CD4-positive, alpha-beta T cell treated with Interleukin-21 for 1 hour (primary cell): ENCODE results near the gene TMEM52.
"Not testable (repeated sequence)": the region's sequence is repeated elsewhere in the genome, so short reads cannot be mapped to it uniquely, and the experiment has no call there.

ENCODE experiments used
- DNase-seq: peaks from one replicate; pipeline ENCODE4 v3.0.0-alpha.2; 2020

Gene TMEM52

DNA sequence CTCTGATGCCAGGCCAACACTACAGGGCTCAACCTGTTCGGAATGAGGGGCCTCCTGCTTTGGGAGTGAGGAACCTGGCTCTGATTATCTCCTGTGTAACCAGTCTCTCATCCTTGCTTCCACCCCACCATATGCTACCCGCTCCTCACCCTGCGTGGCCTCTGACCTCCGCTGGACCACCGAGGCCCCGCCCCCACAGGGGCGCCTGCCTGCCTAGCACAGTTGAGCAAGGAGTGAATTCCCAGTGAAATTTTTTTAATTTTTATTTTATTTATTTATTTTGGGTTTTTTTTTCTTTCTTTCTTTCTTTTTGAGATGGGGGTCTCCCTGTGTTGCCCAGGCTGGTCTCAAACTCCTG, 26.3 kb downstream of the TMEM52 start:
- DNase-seq, result no peak

DNA sequence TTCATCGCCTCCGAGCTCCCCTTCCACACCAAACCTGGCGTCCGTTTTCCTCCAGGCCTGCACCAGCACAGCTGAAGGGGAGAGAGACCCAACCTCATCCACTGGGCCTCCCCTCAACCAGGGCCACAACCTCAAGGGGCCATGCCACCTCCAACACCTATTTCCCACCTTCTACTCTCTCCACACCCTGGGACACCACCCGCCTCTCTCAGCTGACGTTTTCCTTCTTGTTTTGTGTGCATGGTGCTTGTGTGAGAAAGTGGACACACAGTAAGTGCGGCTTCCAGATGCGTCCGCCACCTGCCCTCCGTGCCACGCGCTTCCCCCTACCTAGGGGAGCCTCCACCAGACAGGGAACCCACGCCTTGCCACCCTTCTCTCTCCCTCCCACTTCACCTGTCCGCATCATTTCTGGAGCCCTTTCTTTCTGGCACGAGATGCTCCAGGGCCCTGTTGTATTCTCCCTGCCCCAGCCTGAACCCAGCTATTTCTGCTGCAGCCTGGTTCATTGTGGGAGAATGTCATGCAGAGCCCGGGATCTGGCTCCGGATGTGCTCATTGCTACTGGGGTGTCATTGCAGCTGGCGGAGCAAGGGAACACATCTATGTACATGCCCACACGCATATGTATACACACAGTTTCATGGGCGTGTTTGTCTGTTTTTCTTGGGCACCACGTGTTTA, 26.9 kb downstream of the TMEM52 start:
- DNase-seq, result no peak

DNA sequence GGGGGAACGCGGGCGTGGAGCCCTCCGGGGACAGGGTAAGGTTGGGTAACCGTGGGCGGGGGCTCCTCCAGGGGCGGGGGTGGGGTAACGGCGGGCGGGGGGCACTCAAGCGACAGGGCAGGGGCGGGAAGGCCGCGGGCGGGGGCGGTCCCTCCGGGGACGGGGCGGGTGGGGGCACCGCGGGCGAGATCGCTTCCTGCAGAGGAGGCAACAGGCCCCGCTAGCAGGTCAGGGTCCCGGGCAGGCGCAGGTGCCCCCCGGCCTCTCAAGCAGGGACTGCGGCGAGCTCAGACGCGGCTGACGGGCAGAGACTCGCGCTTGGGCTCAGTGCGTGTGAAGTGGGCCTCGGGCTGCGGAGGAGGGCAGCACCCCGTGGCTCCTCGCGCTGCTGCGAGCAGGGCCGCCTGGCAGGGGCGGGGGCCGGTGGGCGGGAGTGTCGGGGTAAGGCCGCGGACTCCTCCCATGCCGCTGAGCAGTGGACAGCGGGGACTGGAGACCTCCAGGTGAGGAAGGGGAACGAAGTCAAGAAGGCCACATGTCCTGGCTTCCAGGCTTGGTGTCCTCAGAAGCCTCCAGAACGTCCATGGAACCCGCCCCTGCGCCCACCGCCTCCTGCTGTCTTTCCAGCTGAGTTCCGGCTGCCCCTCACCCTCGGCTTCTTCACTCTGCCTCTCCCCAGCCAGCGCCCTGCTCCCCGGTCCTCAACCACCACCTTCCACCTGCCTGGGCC, 27.6 kb downstream of the TMEM52 start:
- peak; percentile 73 for DNase-seq

DNA sequence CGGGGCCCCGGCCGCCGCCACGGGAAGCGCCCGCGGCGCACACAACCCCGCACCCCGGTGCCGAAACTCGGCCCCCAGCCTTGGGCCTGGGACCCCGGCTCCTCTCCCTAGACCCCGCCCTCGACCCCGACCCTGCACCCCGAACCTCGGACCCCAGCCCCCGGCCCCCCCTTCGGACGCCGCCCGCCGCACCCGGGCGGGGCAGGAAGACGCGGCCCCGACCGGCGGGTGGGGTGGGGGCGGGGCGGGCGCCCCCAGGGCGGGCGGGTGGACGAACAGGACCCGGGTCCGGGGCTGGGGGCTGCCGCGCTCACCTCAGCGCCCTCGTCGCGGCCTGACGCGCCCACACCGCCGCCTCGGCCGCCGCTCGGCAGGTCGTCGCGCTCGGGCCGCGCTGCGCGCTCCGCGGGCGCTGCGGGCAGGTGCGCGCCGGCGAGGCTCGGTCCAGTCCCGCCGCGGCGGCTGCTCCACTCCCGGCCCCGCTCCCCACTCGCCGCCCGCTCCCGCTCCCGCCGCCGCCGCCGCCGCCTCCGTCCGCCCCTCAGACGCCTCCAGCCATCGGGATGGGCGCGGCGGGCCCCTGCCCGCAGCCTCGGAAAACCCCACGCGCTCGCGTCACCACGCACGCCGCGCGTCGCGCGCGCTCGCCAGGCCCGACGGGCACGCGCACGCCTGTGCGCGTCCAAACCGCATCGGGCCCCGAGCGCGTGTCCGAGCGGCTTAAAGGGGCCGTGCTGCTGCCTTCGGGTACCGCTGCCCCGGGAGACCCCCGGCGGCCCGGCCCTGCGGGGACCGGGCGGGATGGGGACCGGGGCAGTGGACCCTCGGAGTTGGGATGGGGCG, 28.4 kb downstream of the TMEM52 start, which contains the start of gene GNB1:
TSS of gene GNB1 (minus strand) at position 582 of the 843 bp plus-strand sequence. CDS start 65,634 bp downstream, outside the sequence.
- DNase-seq, result peak; percentile 91

DNA sequence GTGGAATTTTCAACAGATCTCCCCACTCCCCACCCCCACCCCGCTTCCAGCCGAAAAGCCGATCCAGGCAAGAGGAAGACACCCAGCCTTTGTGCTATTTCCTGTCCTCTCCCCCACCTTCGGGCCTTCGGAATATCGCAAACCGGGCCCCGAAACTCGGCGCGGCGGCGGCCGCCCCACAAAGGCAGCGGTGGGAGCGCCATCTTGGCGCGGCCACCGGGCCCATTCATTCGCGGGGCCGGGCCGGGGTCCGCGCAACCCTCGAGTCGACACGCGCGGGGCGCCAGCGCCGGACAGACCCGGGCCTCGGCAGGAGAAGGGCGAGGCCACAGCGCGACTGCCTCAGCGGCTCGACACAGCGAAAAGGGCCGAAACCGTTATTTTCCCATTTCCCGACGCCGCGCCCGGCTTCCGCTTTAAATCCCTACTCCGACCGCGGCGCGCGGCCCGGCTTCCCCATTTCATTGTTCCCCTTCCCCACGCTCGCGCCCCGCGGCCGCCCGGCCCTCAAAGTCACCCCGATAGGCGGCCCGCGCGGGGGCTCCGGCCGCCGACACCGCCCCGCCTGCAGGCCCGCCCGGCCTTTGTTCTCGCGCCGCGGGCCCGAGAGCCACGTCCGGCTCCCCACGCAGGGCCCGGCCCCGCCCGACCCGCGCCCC, 29.1 kb downstream of the TMEM52 start:
- peak; percentile 54 for DNase-seq

DNA sequence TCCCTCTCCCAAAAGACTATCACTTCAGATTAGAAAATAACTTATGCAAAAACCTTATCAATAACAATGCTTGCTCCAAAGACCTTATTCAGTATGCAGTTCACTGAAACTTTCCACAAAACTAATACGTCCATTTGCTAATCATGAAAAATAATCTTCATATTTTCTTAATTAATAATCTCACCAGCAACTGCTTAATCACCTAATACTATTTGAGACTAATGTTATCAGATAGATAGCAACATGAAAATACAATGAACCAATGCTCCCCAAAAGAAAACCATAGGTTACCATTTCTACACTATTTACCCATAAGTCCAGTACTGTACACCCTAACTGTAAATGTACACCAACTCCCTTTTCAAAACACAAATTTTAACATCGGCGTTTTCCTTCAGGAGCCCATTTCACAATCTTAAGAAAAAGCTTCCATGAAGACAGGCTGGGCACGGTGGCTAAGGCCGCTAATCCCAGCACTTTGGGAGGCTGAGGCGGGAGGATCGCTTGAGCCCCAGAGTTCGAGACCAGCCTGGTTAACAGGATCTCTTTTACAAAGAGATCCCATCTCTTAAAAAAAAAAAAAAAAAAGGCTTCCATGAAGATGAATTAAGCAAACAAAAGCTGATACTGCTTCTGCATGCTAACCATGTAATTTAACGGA, 29.9 kb downstream of the TMEM52 start:
- DNase-seq, result no peak

DNA sequence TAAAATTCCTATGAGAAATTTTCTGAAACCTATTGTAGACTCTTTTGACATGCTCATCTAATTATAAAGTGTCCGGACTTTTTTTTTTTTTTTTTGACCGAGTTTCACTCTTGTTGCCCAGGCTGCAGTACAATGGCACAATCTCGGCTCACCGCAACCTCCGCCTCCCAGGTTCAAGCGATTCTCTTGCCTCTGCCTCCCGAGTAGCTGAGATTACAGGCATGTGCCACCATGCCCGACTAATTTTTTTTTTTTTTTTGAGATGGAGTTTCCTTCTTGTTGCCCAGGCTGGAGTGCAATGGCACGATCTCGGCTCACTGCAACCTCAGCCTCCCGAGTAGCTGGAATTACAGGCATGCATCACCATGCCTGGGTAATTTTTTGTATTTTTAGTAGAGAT, 35.2 kb downstream of the TMEM52 start:
- DNase-seq, result not testable (repeated sequence)

DNA sequence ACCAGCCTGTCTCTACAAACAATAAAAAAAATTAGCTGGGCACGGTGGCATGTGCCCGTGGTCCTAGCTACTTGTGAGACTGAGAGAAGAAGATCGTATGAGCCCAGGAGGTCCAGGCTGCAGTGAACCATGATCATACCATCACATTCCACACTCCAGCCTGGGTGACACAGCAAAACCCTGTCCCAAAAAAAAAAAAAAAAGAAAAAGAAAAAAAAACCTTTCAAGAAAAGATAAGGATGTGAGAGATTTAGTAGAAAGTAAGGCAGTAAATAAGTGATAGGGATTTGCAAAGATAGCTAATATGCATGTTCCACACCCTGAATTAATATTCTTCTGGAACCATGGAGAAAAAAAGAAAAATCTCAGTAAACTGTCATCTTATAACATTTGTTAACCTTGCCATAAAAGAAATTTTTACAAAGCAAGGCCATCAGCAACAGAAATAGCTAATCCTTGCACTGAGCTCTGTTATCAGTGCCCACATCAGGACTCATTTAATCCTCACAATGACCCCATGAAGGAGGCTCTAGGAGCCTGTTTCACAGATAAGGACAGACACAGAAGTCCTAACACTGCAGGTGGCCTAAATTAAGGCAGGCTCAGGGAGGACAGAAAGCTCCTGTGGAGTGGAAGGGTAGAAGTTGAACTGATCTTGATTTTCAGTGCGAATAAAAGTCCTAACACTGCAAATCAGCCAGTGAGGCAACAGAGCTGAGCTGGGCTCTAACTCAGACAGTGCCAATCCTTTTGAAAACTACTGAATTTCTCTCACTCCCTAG, 35.8 kb downstream of the TMEM52 start:
- no peak for DNase-seq

DNA sequence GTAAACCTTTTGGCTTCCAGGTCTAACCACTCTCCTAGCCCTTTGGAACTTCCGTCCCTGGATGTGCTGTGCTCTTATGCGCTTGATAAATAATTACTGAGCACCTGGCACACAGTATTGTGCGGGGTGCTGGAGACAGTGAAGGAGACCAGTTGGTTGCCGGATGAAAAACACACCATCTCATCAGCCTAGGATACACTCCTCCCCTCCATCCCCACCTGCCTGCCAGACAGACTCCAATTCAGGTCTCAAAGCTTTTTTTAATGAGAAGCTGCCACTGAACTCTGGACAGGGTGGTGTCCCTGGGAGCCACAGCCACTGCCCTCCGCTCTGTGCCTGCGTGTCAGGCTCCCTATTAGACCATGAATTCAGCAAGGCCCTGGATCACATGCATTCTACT, 37.4 kb downstream of the TMEM52 start:
- no peak for DNase-seq

DNA sequence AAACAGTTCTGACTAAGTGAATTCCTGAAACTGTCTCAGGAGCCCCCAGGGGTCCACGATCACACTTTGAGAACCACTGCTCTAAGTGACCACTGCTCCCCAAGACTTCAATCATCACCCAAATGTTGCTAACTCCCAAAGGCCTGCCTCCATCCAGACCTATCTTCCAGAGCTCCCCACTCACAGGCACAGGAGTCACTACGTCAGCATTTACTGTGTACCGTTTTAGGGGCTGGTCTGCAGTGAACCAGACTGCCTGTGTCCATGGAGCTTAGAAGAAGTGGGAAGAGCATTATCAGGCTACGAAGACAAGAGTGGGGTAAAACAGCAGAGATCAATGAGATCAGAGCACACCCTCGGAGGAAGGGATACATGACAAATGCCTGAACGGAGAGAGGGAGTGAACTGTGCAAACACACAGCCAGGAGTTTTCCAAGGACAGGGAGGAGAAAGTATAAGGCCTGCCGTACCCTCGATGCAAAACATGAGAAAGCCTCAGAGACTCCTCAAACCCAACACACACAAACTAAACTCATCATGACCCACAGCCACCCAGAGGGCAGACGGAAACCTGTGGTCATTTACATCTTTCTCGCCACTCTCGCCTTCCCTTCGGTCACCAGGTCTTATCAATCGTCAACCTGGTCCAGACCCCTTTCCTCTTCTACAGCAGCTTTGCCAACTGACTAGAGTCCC, 38.3 kb downstream of the TMEM52 start:
- DNase-seq, result no peak

DNA sequence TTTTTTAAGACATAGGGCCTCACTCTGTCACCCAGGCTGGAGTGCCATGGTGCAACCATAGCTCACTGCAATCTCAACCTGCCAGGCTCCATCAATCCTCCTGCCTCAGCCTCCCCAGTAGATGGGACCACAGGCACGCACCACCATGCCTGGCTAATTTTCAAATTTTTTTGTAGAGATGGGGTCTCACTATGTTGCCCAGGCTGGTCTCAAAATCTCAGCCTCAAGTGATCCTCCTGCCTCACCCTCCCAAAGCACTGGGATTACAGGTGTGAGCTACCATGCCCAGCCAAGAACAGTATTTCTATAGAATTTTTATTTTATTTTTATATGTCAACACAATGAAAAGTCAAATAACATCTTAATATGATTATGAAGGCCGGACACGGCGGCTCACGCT, 39.1 kb downstream of the TMEM52 start:
- DNase-seq, result no peak

DNA sequence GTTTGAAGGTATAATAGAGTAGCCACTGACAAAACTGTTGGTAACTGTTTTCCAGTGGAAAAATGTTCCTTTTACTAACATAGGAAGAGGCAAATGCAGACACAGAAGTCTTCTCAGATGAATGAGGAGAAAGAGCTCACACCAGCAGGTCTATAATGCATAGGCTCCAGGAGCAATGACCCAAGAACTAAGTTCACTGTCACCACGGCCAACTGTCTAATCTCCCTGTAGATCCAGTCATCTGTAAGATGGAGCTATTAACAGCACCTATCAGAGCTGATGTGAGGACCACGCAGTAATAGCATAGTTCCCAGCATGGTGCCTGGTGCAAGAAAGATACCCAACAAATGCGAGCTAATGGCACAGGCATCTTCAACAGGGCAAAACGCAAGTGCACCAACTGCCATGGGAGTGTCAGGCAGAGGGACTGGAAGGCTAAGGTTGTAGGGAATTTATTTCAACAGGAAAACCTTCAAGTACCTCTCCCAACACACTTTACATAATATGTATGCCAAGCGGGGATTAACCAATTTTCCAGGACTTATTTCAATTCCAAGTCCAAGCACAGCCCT, 41.1 kb downstream of the TMEM52 start:
- DNase-seq, result no peak

DNA sequence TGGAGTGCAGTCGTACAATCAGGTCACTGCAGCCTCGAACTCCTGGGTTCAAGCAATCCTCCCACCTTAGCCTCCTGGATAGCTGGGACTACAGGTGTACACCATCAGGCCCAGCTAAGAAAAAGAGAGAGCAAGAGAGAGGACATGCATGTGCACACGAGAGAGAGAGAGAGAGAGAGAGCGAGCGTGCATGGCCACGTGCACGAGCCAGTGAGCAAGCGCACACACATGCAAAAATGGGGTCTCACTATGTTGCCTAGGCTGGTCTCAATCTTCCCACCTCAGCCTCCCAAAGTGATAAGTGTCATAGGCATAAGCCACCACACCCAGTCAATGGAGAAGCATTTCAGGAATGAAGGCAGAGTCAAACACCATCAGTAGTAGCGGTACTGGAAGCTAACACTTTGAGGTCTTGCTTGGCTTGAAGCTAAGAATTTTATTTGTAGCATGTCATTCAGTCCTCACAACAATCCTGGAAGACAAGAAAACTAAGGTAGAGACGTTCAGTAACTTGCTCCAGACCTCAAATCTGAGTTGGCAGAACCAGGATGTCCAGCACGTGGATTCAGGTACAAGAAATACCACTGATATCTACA, 42.6 kb downstream of the TMEM52 start:
- no peak for DNase-seq

DNA sequence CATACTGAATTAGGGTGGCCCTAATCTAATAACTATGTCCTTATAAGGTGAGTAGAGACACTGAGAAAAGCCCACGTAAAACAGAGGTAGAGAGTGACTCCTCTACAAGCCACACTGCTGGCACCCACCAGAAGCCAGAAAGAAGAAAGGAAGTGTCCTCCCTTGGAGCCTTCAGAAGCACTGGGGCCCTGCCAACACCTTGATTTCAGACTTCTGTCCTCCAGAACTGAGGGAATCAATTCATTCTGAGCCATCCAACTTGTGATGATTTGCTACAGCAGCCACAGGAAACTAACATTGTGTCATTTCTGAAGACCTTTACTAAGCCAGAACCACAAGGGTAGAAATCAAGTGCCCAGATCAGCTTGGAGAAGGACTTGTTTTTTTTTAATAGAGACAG, 43.1 kb downstream of the TMEM52 start:
- DNase-seq, result no peak

DNA sequence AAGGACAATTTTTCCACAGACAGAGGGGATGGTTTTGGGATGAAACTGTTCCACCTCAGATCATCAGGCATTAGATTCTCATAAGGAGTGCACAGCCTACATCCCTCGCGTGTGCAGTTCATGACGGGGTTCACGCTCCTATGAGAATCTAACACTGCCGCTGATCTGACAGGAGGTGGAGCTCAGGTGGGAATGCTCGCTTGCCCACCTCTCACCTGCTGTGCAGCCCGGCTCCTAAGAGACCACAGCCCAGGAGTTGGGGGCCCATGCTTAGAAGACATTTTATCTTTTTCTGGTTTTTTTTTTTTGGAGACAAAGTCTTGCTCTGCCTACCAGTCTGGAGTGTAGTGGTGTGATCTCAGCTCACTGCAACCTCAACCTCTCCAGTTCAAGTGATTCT, 44.2 kb downstream of the TMEM52 start:
- no peak for DNase-seq

DNA sequence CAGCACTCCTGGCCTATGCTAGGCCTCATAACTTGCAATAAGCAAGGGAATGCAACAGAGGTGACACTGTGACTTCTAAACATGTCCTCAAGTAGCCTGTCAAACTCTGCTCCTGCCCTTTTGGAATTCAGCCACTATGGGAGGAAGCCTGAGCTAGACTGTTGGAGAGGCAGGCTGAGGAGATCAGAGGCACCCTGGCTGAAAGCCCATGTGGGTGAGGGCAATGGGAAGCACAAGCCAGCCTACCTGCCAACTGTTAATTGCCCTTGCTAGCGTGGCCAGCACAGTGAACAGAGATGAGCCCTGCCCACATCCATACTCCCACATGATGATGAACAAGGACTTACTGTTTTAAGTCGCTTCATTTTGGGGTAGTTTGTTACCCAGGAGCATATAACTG, 45.9 kb downstream of the TMEM52 start:
- no peak for DNase-seq

DNA sequence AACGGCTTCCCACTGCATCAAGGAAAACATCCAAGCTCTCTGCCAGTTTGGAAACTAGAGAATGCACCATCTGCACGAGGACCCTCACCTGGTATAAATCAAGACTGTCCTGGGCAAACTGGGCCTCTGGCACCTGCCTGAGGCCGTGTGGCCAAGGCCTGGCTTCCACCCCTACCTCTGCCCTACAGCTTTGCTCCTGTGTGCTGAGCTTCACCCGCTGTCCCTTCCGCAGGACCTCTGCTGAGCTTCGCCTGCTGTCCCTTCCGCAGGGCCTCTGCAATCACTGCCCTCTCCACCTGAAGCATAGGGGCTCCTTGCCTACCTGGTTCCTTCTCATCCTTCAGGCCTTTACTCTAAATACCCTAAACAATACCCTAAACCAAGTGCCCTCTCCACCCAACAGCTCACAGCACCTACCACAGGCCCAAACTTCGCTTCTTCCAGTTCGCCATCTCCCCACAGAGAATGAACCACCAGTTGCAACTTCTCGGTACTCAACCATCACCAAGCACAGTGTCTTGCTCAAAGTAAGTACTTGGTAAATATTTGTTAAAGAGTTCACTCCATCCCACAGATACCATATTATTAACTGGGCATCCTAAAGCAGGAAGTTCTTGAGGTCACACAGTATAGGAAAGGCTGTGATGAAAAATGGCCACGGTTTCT, 46.6 kb downstream of the TMEM52 start:
- DNase-seq, result no peak

DNA sequence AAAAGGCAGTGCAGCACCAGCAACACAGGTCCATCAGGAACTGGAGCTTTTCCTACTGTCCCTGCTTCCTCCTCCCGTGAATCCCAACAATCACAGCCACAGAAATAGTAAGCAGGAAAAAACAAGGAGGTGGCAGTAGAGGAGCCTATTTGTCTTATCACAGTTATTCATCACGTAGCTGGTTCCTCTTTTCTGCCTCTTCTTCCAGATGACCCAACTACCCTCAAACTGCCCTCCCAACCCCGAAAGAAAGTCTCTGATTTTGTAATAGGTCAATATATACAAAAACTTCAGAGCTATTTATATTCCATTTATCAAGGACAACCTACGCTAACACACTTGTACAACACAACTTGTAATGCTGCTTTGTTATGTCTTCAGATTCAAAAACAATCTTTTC, 49.6 kb downstream of the TMEM52 start:
- no peak for DNase-seq
